Eye (tissue), 1 donor: ENCODE results near the gene NPR1.
"Not testable (repeated sequence)": the region's sequence is repeated elsewhere in the genome, so short reads cannot be mapped to it uniquely, and the experiment has no call there.

Experiments used
- DNase-seq: peaks from one replicate; pipeline ENCODE4 v3.0.0-alpha.2; 2015

Gene NPR1

GRCh38 chr1:153678519-153679336 is at the start of gene NPR1:
Gene NPR1, plus strand, starts transcription at chr1:153678688. Its CDS starts 421 bp downstream, at chr1:153679109.
- DNase-seq: peak; percentile 70

GRCh38 chr1:153629343-153629665 is 49.2 kb upstream of the NPR1 start:
- DNase-seq: no peak

- DNase-seq: no peak
Observed at GRCh38 chr1:153629971-153630370, 48.5 kb upstream of the NPR1 start.

- no peak for DNase-seq
Observed at GRCh38 chr1:153630384-153630783, 48.1 kb upstream of the NPR1 start.

- no peak for DNase-seq
Observed at GRCh38 chr1:153631047-153632022, 47.2 kb upstream of the NPR1 start.

- DNase-seq: no peak
Observed at GRCh38 chr1:153633161-153633753, 45.2 kb upstream of the NPR1 start.

GRCh38 chr1:153633754-153634665 is 44.5 kb upstream of the NPR1 start, which contains the start of gene CHTOP:
Gene CHTOP, plus strand, starts transcription at chr1:153634066. Its CDS starts 2,523 bp downstream, at chr1:153636589.
- DNase-seq: peak; percentile 99

GRCh38 chr1:153635872-153636271 is 42.6 kb upstream of the NPR1 start:
- DNase-seq: no peak

- DNase-seq: no peak
Observed at GRCh38 chr1:153636312-153636711, 42.2 kb upstream of the NPR1 start.

- no peak for DNase-seq
Observed at GRCh38 chr1:153638261-153638660, 40.2 kb upstream of the NPR1 start.

GRCh38 chr1:153639280-153639679 is 39.2 kb upstream of the NPR1 start:
- DNase-seq: no peak

GRCh38 chr1:153640213-153640612 is 38.3 kb upstream of the NPR1 start:
- DNase-seq: not testable (repeated sequence)

GRCh38 chr1:153640861-153641260 is 37.6 kb upstream of the NPR1 start:
- no peak for DNase-seq

- no peak for DNase-seq
Observed at GRCh38 chr1:153642161-153642560, 36.3 kb upstream of the NPR1 start.

GRCh38 chr1:153643100-153643499 is 35.4 kb upstream of the NPR1 start:
- no peak for DNase-seq

- DNase-seq: no peak
Observed at GRCh38 chr1:153643816-153644215, 34.7 kb upstream of the NPR1 start.

GRCh38 chr1:153646672-153647345 is 31.7 kb upstream of the NPR1 start:
- DNase-seq: no peak

GRCh38 chr1:153647346-153647714 is 31.2 kb upstream of the NPR1 start:
- DNase-seq: no peak

- DNase-seq: no peak
Observed at GRCh38 chr1:153648000-153648643, 30.4 kb upstream of the NPR1 start.

- DNase-seq: no peak
Observed at GRCh38 chr1:153649137-153649862, 29.2 kb upstream of the NPR1 start.
